ENCODE data around the gene MTOR. TPM values are rescaled to one million over a fixed set of nuclear protein-coding genes. Genes with fewer than 3 reads are reported as not detected.

Gene MTOR
- total and polyA plus RNA-seq, 2 donors (not counting 1 experiment from before 2014, with no cell fraction given) = 30.7 to 50.7 TPM

GRCh38 chr1:11196945-11197344 is 65.4 kb downstream of the MTOR start:
- Histone ChIP-seq H3K79me2 (ENCODE audit: control insufficient read depth, insufficient read depth, low read length) (peaks cover 4% of the 10 kb centered on the region), H4K20me1 (ENCODE audit: control insufficient read depth, insufficient read depth, low read length, poor library complexity, severe bottlenecking) (no peaks in the 10 kb centered on the region), H3K9ac (ENCODE audit: low read length) (no peak overlapping the region), H3K27me3 (replicated peaks in 1 of 4; ENCODE audit: control extremely low read depth in 1 of 4, control insufficient read depth in 3 of 4, insufficient read depth in 4 of 4, low read length in 3 of 4) (no peaks in the 10 kb centered on the region), H3K36me3 (replicated peaks in 1 of 2; ENCODE audit: control extremely low read depth in 1 of 2, control insufficient read depth in 1 of 2, extremely low read depth in 1 of 2, insufficient read depth in 2 of 2, low read length in 1 of 2) (peaks cover 0 to 72% of the 10 kb centered on the region in 2 experiments), H3K9me3 (ENCODE audit: control extremely low read depth in 1 of 3, control insufficient read depth in 2 of 3, insufficient read depth in 1 of 3, low read length in 2 of 3) (no peaks in the 10 kb centered on the region), H3K4me1 (ENCODE audit: control insufficient read depth in 2 of 2, insufficient read depth in 2 of 2, low read length in 2 of 2) (no peaks in the 10 kb centered on the region), H2AFZ (ENCODE audit: insufficient read depth, low read depth, low read length, poor library complexity, severe bottlenecking) (no peak overlapping the region), H3K27ac (ENCODE audit: low read length in 2 of 2) (no peak overlapping the region), H3K4me3 (ENCODE audit: control extremely low read depth in 1 of 5, extremely low read depth in 1 of 5, insufficient read depth in 1 of 5, low read depth in 2 of 5, low read length in 4 of 5) (no peak overlapping the region), H3K4me2 (replicated peaks; ENCODE audit: low read depth, low read length, poor library complexity, severe bottlenecking) (no peak overlapping the region)
- DNase-seq (no peak), ATAC-seq (ENCODE audit: low read depth) (no peak)
- intact Hi-C loops (cut with micrococcal nuclease) = no loop called here
- H3K4me1 Mint-ChIP-seq = no peaks in the 10 kb centered on the region
- no peaks in the 10 kb centered on the region for H3K9me3 Mint-ChIP-seq (ENCODE audit: insufficient read depth)
- WGBS (ENCODE audit: insufficient coverage) = no CpG with 5 or more reads among the region's 2 CpGs
- no peak overlapping the region for H3K27ac Mint-ChIP-seq
- no peak overlapping the region for H3K4me3 Mint-ChIP-seq
- H3K27me3 Mint-ChIP-seq = no peaks in the 10 kb centered on the region
- TF ChIP-seq EZH2 (IDR thresholded peaks at IDR 0.05; ENCODE audit: borderline replicate concordance, insufficient read depth, low read depth, low read length, poor library complexity, severe bottlenecking) (no peak), CTCF (IDR thresholded peaks at IDR 0.05) (no peak)
- ChIA-PET CTCF (interaction anchor here (0.7 to 0.8 kb wide), 2 partner anchors 23 to 100 kb away, joined by 3 read pairs; no protein-coding TSS in a partner anchor), POLR2A (no interaction called here)

- ATAC-seq (ENCODE audit: low read depth) (no peak), DNase-seq (no peak)
- no peak for TF ChIP-seq EZH2 (IDR thresholded peaks at IDR 0.05; ENCODE audit: borderline replicate concordance, insufficient read depth, low read depth, low read length, poor library complexity, severe bottlenecking)
- Mint-ChIP-seq H3K27ac (no peak overlapping the region), H3K4me1 (no peaks in the 10 kb centered on the region), H3K4me3 (no peak overlapping the region), H3K27me3 (no peaks in the 10 kb centered on the region), H3K9me3 (ENCODE audit: insufficient read depth) (no peaks in the 10 kb centered on the region)
- POLR2A ChIA-PET = no interaction called here
- CTCF ChIA-PET = no interaction called here
- no peak overlapping the region for H3K27ac ChIP-seq (ENCODE audit: low read length in 2 of 2)
- H3K36me3 ChIP-seq (replicated peaks in 1 of 2; ENCODE audit: control extremely low read depth in 1 of 2, control insufficient read depth in 1 of 2, extremely low read depth in 1 of 2, insufficient read depth in 2 of 2, low read length in 1 of 2) = peaks cover 0 to 82% of the 10 kb centered on the region in 2 experiments
- no peak overlapping the region for H2AFZ ChIP-seq (ENCODE audit: insufficient read depth, low read depth, low read length, poor library complexity, severe bottlenecking)
- H3K9me3 ChIP-seq (ENCODE audit: control extremely low read depth in 1 of 3, control insufficient read depth in 2 of 3, insufficient read depth in 1 of 3, low read length in 2 of 3) = no peaks in the 10 kb centered on the region
- H4K20me1 ChIP-seq (ENCODE audit: control insufficient read depth, insufficient read depth, low read length, poor library complexity, severe bottlenecking) = no peaks in the 10 kb centered on the region
- H3K79me2 ChIP-seq (ENCODE audit: control insufficient read depth, insufficient read depth, low read length) = peaks cover 1% of the 10 kb centered on the region
- H3K27me3 ChIP-seq (replicated peaks in 1 of 4; ENCODE audit: control extremely low read depth in 1 of 4, control insufficient read depth in 3 of 4, insufficient read depth in 4 of 4, low read length in 3 of 4) = no peaks in the 10 kb centered on the region
- intact Hi-C loops (cut with micrococcal nuclease) = no loop called here
- no peak overlapping the region for H3K4me2 ChIP-seq (replicated peaks; ENCODE audit: low read depth, low read length, poor library complexity, severe bottlenecking)
- no peak overlapping the region for H3K9ac ChIP-seq (ENCODE audit: low read length)
- WGBS (ENCODE audit: insufficient coverage) = 96% methylated on average over 7 of the region's 14 CpGs
- no peak overlapping the region for H3K4me3 ChIP-seq (ENCODE audit: control extremely low read depth in 1 of 5, extremely low read depth in 1 of 5, insufficient read depth in 1 of 5, low read depth in 2 of 5, low read length in 4 of 5)
- H3K4me1 ChIP-seq (ENCODE audit: control insufficient read depth in 2 of 2, insufficient read depth in 2 of 2, low read length in 2 of 2) = no peaks in the 10 kb centered on the region
Measured at GRCh38 chr1:11194407-11195176, 67.8 kb downstream of the MTOR start.
